PC-3 (cell line): ENCODE measurements around the gene PLPPR4.

Experiments
- EZH2 ChIP-seq: fragments of 300-600 bp; sonication (generic); IDR thresholded peaks from one replicate; pipeline ENCODE4 v1.6.1; 2017; ENCODE audit warnings: antibody characterized with exemption, mild to moderate bottlenecking, low read length; ENCODE audit not compliant: unreplicated experiment
- EZH2phosphoT487 ChIP-seq: fragments of 300-600 bp; sonication (generic); IDR thresholded peaks from 2 replicates; pipeline ENCODE4 v1.6.1; 2018; ENCODE audit warnings: mild to moderate bottlenecking, antibody characterized with exemption, low read length, borderline replicate concordance
- TF ChIP-seq, protein P1 (sequence below): fragments of 300-600 bp; sonication (generic); conservative IDR thresholded peaks from 2 replicates; pipeline ENCODE4 v1.5.1; 2017; ENCODE audit warnings: antibody characterized with exemption, low read depth, mild to moderate bottlenecking, low read length

DNA sequence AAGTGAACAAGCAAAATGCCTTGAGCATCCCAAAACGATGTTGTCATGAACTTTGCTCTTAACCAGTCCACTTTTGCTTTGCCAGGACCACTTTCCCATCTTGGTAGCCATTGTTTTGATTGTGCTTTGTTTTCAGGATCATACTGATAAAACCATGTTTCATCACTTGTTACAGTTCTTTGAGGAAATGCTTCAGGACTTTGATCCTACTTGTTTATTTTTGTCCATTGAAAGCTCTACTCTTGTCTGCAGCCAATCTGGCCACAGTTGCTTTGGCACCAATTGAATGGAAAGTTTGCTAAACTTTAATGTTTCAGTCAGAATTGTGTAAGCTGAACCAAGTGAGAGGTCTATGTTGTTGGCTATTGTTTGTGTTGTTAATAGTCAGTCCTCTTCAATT lies 12.8 kb downstream of the PLPPR4 start:
- TF ChIP-seq, protein P1, sequence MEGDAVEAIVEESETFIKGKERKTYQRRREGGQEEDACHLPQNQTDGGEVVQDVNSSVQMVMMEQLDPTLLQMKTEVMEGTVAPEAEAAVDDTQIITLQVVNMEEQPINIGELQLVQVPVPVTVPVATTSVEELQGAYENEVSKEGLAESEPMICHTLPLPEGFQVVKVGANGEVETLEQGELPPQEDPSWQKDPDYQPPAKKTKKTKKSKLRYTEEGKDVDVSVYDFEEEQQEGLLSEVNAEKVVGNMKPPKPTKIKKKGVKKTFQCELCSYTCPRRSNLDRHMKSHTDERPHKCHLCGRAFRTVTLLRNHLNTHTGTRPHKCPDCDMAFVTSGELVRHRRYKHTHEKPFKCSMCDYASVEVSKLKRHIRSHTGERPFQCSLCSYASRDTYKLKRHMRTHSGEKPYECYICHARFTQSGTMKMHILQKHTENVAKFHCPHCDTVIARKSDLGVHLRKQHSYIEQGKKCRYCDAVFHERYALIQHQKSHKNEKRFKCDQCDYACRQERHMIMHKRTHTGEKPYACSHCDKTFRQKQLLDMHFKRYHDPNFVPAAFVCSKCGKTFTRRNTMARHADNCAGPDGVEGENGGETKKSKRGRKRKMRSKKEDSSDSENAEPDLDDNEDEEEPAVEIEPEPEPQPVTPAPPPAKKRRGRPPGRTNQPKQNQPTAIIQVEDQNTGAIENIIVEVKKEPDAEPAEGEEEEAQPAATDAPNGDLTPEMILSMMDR, result no peak
- TF ChIP-seq EZH2 (no peak), EZH2phosphoT487 (no peak)
